Upper lobe of left lung (tissue), 6 donors: ENCODE results near the gene PLEKHG2. TPM values are rescaled to one million over a fixed set of nuclear protein-coding genes. Genes with fewer than 3 reads are reported as not detected.

Source experiments
- ATAC-seq, 2 donors: fragments of 200-7000 bp; cut with Tn5 transposase; one replicate each; pipeline ENCODE4 v1.9.1; 2022; ENCODE audit warnings: mild to moderate bottlenecking in 2 of 2, moderate library complexity in 2 of 2; ENCODE audit not compliant: low FRiP score in 2 of 2
- DNase-seq, 2 donors: peaks; one replicate each; pipeline ENCODE4 v3.0.0-alpha.2; 2019 to 2020
- H3K27ac ChIP-seq, 4 donors: fragments of 200-600 bp; sonication (generic); one replicate each; pipeline ENCODE4 v1.5.1; 2016 to 2019
- H3K27me3 ChIP-seq, 4 donors: fragments of 200-600 bp; sonication (generic); one replicate each; pipeline ENCODE4 v1.5.1; 2017 to 2019
- H3K36me3 ChIP-seq, 4 donors: fragments of 200-600 bp; sonication (generic); one replicate each; pipeline ENCODE4 v1.5.1; 2016 to 2019
- H3K4me1 ChIP-seq, 4 donors: fragments of 200-600 bp; sonication (generic); one replicate each; pipeline ENCODE4 v1.5.1; 2018 to 2019
- H3K4me3 ChIP-seq, 4 donors: fragments of 200-600 bp; sonication (generic); one replicate each; pipeline ENCODE4 v1.5.1; 2017 to 2019; ENCODE audit warnings: mild to moderate bottlenecking in 2 of 4, moderate library complexity in 1 of 4
- H3K9me3 ChIP-seq, 4 donors: fragments of 200-600 bp; sonication (generic); one replicate each; pipeline ENCODE4 v1.5.1; 2018 to 2019
- EP300 ChIP-seq, 4 donors: sonication (generic); formaldehyde crosslinking; IDR thresholded peaks; one replicate each; pipeline ENCODE4 v1.5.1; 2017; ENCODE audit warnings: antibody characterized with exemption in 4 of 4, control low read depth in 2 of 4
- POLR2A ChIP-seq, 4 donors: fragments of 450-650 bp; IDR thresholded peaks; one replicate each; pipeline ENCODE4 v1.5.1; 2016 to 2017; ENCODE audit warnings: antibody characterized with exemption in 4 of 4, mild to moderate bottlenecking in 2 of 4
- POLR2AphosphoS5 ChIP-seq, 2 donors: sonication (generic); formaldehyde crosslinking; IDR thresholded peaks; one replicate each; pipeline ENCODE4 v1.5.1; 2017; ENCODE audit warnings: antibody characterized with exemption in 2 of 2
- WGBS, 2 donors: methylation state at CpG; one replicate each; pipeline ENCODE4 v1.1.5; 2017 to 2018; 5-methylcytosine and 5-hydroxymethylcytosine counted together
- total RNA-seq, 6 donors: library from RNA; depleted of rRNA in 4 of 6; stranded (reverse); fragments of >200 nt in 4 of 6; gene quantifications; one replicate each; pipeline versions ENCODE4 v1.1.0 to v1.2.1, GENCODE V29; 2016 to 2021
- TF ChIP-seq, protein P1 (sequence below), 6 experiments: fragments of 450-650 bp in 4 of 6; fragments of 200-600 bp in 2 of 6; sonication (generic) in 2 of 6; IDR thresholded peaks; one replicate each; pipeline ENCODE4 v1.5.1; 2016 to 2019; ENCODE audit warnings: antibody characterized with exemption in 6 of 6
- donor health status: DM: no; HTN: no; CAD: no; lungs with moderate emphysema.
- donor health status: DM: no; HTN: yes; CAD: no; lungs with severe emphysema.

PLEKHG2 gene
- total RNA-seq, 6 donors from 2014 or later, result 15.8 to 48.1 (median 29.0) TPM

DNA sequence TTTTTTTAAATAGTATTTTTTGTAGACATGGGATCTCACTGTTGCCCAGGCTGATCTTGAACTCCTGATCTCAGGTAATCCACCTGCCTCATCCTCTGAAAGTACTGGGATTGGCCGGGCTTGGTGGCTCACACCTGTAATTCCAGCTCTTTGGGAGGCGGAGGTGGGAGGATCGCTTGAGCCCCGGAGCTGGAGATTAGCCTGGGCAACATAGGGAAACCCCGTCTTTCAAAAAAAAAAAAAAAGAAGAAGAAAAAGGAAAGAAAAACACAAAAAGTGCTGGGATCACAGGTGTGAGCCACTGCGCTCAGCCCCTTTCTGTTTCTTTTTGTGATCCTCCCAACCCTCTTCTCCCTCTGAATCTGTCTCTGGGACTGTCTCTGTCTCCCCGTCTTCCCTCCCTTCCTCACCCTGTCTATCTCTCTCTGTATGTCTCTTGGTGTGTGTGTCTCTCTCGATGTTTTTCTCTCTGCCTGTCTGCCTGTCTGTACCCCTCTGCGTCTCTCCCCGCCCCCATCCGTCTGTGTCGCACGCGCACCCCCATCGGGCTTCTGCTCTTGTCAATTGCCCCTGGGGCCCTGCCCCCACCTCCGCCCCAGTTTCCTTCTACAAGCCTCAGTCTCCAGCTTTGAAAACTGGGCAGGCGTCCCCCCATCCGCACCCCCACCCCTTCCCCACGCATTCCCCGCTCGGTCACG is 6.4 kb upstream of the PLEKHG2 start:
- ATAC-seq (peak in 1 of 2 donors; percentile 0), DNase-seq (peak in 1 of 2 donors; percentile 83)
- WGBS, 2 donors, result 14 to 17% methylated on average over 19 to 21 of the region's 22 CpGs
- Histone ChIP-seq H3K4me1 (peaks cover 41 to 61% (median 49%) of the 10 kb centered on the region in 4 donors), H3K9me3 (no peaks in the 10 kb centered on the region), H3K27me3 (no peaks in the 10 kb centered on the region), H3K27ac (peak overlapping the region; percentile 99 to 100 (median 100)), H3K4me3 (peak overlapping the region; percentile 55 to 81 (median 76)), H3K36me3 (peaks cover 11 to 23% (median 15%) of the 10 kb centered on the region in 4 donors)
- TF ChIP-seq, protein P1, sequence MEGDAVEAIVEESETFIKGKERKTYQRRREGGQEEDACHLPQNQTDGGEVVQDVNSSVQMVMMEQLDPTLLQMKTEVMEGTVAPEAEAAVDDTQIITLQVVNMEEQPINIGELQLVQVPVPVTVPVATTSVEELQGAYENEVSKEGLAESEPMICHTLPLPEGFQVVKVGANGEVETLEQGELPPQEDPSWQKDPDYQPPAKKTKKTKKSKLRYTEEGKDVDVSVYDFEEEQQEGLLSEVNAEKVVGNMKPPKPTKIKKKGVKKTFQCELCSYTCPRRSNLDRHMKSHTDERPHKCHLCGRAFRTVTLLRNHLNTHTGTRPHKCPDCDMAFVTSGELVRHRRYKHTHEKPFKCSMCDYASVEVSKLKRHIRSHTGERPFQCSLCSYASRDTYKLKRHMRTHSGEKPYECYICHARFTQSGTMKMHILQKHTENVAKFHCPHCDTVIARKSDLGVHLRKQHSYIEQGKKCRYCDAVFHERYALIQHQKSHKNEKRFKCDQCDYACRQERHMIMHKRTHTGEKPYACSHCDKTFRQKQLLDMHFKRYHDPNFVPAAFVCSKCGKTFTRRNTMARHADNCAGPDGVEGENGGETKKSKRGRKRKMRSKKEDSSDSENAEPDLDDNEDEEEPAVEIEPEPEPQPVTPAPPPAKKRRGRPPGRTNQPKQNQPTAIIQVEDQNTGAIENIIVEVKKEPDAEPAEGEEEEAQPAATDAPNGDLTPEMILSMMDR (IDR thresholded peaks at IDR 0.05), result no peak
- TF ChIP-seq POLR2A (IDR thresholded peaks at IDR 0.05), result peak in 1 of 4 donors; percentile 3
- TF ChIP-seq POLR2AphosphoS5 (IDR thresholded peaks at IDR 0.05), result peak in 1 of 2 donors; percentile 7
- no peak for TF ChIP-seq EP300 (IDR thresholded peaks at IDR 0.05)

DNA sequence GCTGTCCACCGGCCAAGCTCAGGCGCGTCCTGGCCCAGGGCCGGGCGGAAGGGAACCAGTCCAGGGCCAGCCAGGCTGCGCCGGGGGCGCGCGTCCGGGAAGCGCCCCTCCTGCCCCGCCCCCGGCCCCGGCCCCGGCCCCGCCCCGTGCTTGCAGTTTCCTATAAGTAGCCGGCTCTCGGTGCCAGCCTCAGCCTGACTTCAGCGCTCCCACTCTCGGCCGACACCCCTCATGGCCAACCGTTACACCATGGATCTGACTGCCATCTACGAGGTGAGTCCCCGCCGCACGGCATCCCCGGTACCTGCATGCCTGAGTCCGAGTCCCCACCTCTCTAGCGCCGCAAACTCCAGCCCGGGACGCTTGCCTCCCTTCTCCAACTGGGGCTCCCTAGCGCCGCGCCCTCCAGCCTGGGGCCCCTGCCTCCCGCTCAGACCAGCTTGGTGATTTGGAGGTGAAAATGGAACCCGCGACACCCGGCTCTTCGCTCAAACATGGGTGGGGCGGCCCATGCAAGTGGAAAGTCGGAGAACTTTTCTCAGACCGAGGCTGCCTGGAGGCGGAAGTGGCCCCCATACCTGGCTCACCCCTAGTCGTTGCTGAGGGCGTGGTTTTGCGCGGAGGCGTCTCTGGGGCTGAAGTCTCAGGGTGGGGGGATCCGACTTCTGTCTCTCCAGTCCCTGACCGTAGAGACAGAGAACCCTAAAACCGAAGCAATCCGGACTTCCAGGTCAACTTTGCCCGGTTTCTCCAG is 5.6 kb upstream of the PLEKHG2 start, which contains the start of gene ZFP36:
TSS of gene ZFP36 (plus strand) at position 192 of the 754 bp plus-strand sequence. CDS start at position 250, 58 bp downstream.
- TF ChIP-seq POLR2A (IDR thresholded peaks at IDR 0.05) (peak; percentile 96 to 100 (median 99)), EP300 (IDR thresholded peaks at IDR 0.05) (peak in 2 of 4 donors; percentile 54 to 92), POLR2AphosphoS5 (IDR thresholded peaks at IDR 0.05) (peak; percentile 100)
- TF ChIP-seq, protein P1 (IDR thresholded peaks at IDR 0.05), result peak in 1 of 6 experiments; percentile 4
- peak; percentile 46 to 62 for ATAC-seq
- Histone ChIP-seq H3K4me3 (peak within 1 kb of the TSS; percentile 72 to 92 (median 80)), H3K9me3 (no peaks in the 10 kb centered on the region), H3K27me3 (no peaks in the 10 kb centered on the region), H3K27ac (peak within 1 kb of the TSS; percentile 99 to 100 (median 100)), H3K4me1 (peaks cover 38 to 61% (median 49%) of the 10 kb centered on the region in 4 donors), H3K36me3 (peaks cover 11 to 23% (median 15%) of the 10 kb centered on the region in 4 donors)
- 2% methylated on average over 39 of the region's 56 CpGs; no CpG with 5 or more reads in 1 of the 2 donors for WGBS, 2 donors
- DNase-seq, result peak; percentile 93 to 98

DNA sequence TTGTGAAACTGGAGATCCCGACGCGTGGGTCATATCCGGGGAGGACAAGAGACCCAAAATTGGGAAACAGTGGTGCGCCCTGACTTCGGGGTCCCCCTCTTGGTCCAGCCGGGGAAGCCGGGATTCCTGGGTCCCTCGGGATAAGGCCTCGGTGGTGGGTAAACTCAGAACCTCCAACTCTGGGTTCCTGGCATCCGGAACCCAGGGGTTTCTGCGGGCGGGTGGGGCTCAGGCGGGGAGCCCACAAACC is 5.1 kb upstream of the PLEKHG2 start:
- Histone ChIP-seq H3K27ac (peak overlapping the region; percentile 99 to 100 (median 100)), H3K9me3 (no peaks in the 10 kb centered on the region), H3K36me3 (peaks cover 11 to 23% (median 15%) of the 10 kb centered on the region in 4 donors), H3K4me3 (peak overlapping the region; percentile 72 to 92 (median 80)), H3K27me3 (no peaks in the 10 kb centered on the region), H3K4me1 (peaks cover 33 to 57% (median 44%) of the 10 kb centered on the region in 4 donors)
- 0% methylated on average over 13 of the region's 14 CpGs; no CpG with 5 or more reads in 1 of the 2 donors for WGBS, 2 donors
- DNase-seq (no peak), ATAC-seq (no peak)
- TF ChIP-seq POLR2AphosphoS5 (IDR thresholded peaks at IDR 0.05), result no peak
- no peak for TF ChIP-seq POLR2A (IDR thresholded peaks at IDR 0.05)
- TF ChIP-seq, protein P1 (IDR thresholded peaks at IDR 0.05), result no peak
- no peak for TF ChIP-seq EP300 (IDR thresholded peaks at IDR 0.05)

DNA sequence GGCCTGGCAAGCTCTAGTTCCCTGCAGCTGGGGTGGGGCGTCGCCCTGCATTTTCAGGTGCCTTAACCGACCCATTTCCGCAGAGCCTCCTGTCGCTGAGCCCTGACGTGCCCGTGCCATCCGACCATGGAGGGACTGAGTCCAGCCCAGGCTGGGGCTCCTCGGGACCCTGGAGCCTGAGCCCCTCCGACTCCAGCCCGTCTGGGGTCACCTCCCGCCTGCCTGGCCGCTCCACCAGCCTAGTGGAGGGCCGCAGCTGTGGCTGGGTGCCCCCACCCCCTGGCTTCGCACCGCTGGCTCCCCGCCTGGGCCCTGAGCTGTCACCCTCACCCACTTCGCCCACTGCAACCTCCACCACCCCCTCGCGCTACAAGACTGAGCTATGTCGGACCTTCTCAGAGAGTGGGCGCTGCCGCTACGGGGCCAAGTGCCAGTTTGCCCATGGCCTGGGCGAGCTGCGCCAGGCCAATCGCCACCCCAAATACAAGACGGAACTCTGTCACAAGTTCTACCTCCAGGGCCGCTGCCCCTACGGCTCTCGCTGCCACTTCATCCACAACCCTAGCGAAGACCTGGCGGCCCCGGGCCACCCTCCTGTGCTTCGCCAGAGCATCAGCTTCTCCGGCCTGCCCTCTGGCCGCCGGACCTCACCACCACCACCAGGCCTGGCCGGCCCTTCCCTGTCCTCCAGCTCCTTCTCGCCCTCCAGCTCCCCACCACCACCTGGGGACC is 4.6 kb upstream of the PLEKHG2 start:
- H3K4me3 ChIP-seq, result peak overlapping the region; percentile 72 to 92 (median 80)
- DNase-seq, result peak; percentile 59 to 91
- no peaks in the 10 kb centered on the region for H3K27me3 ChIP-seq
- peak overlapping the region; percentile 99 to 100 (median 100) for H3K27ac ChIP-seq
- no peaks in the 10 kb centered on the region for H3K9me3 ChIP-seq
- TF ChIP-seq EP300 (IDR thresholded peaks at IDR 0.05) (peak in 1 of 4 donors; percentile 8), POLR2A (IDR thresholded peaks at IDR 0.05) (peak; percentile 8 to 71 (median 54)), POLR2AphosphoS5 (IDR thresholded peaks at IDR 0.05) (peak; percentile 87 to 98)
- TF ChIP-seq, protein P1 (IDR thresholded peaks at IDR 0.05), result peak in 1 of 6 experiments; percentile 0
- H3K4me1 ChIP-seq, result peaks cover 33 to 55% (median 41%) of the 10 kb centered on the region in 4 donors
- no peak for ATAC-seq
- H3K36me3 ChIP-seq, result peaks cover 11 to 23% (median 15%) of the 10 kb centered on the region in 4 donors
- WGBS, 2 donors, result 17 to 35% methylated on average over 8 to 37 of the region's 40 CpGs
